ENCODE data around the gene ZNF593.

ZNF593 gene

DNA sequence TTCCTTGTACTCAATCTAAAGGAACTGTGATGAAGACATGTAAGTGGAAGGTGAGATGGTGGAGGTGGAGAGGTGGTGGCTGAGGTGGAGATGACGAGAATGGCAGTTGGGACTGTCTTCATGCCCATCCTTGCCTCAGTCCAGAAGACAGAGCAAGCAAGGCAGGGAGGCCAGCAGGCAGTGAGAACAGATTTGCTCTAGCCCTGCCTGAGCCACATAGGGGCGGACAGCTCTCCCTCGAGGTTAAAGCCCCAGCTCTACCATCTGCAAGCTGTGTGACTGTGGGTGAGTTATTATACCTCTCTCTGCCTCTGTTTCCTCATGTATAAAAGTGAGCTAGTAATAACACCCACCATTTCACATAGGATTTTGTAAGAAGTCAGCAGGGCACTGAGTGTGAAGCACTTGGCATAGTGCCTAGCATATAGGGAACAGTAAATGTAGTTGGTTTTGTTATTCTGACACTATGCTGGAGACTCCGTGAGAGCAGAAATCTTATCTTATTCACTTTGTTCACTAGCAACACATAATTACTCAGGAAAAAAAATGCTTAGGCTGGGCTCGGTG, 15.7 kb upstream of the ZNF593 start:
- no peak for DNase-seq

DNA sequence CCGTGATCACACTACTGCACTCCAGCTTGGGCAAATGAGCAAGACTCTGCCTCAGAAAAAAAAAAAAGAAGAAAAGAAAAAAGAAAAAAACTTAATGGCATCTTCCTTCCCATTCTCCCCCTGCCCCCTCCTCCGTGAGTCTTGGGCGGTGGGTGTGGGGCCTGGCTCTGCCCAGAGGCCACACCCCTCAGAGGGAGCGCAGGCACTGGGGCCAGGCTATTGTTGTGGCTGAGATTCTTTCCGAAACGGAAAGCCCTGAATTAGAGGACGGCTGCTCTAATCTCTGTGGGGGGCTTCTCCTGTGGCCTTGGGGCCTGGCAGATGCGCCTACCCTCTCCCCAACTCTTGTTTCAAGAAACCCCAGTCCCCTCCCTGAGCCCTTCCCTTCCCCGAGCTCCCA, 15.0 kb upstream of the ZNF593 start:
- no peak for DNase-seq

DNA sequence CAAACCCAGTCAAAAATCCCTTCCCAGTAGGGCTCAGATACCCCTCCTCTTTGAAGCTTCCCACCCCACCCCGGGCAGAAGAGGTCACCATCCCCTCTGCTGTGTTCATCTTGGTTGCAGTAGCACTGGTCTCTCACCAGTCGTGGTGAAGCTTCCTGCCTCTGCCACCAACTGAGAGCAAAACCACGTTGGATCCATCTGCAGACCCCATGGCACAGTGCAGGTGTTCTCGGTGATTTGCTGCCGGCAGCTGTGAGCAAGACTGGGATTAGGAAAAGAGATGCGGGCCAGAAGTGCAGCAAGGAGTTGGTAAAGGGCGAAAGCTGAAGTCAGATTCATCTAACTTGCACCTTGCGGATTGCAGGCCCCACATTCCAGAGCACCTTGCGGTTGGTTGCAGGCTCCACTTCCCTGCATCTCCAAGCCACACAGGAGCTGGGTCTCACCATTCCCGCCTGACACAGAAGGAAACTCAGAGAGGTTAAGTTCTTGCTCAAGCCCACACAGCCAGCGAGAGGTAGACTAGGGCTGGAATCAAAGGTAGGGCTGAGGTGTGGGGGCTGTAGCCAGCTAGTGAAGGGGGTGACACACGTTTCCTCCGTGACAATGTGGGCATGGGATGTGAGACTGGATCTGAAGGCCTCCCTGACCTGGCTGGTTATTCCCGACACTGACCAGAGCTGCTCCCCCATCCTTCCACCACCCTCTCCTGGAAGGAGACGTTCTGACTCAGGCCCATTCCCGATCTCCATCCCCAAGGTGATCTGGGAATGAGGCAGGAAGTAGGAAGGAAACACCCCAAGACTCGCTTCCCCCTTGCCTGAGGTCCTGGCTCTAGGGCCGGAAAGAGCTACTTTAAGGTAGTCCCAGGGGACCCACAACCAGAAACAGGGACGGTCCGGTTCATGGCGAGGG, 14.1 kb upstream of the ZNF593 start:
- no peak for DNase-seq

DNA sequence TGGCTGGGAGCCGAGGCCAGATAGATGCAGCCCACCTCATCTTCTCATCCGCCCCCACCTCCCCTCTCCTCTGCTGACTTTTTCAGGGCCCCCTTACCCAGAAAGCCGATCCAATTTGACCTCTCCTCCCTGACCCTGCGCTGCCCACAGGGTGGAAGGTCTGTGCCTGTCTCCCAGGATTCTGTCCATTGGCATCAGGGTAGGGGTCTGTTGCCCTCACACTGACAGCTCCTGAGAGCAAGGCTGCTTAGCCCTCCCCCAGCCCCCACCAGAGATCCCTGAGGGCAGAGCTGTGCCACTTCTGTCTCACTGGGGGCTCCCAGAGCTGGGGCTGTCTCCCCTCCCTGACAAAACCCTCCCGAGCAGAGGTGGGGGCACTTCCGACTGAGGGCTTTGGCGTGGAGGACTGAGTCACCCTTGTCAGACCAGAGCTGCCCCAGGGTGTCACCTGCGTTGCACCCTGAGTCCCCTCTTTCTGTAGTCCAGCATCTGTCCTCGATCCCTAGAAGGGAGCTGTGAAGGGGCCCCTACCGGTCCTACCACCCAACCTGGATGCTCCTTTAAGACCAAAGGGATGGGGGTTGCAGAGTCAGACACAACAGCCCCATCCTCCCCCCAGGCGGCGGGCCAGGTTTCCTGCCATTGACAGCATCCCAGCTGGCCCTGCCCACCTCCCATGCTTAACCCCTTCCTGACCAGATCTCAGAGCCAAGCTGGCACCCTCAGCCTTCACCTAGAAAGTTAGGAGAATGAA, 13.2 kb upstream of the ZNF593 start:
- DNase-seq: peak in 1 of 2 experiments; percentile 14

DNA sequence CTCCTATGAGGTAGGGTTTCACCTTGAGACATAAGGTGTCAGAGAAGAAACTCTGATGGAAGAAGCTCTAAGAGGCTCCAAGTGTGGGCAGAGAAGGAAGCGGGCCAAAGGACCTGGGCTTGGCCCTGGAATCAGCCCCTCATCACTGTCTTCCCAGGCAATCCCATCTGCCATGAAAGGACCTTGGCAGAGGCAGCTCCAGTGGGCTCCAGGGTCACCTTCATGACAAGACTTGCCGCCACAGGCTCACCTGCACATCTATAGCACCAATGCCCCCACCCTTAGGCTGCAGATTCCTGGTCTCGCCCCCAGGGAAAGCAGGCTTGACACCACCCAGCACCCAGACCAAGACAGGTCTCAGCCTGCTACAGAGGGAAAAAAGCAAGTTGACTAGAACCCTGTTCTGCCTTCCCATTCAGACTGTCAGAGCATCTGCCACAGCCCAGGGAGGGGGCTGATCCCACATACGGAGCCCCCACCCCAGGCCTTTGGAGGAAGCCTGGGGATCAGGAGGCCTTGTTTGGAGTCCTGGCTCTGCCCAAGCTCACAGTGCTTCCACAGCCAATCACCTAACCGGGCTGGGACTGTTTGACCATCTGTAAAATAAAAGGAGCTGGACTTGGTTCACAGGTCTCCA, 11.3 kb upstream of the ZNF593 start:
- no peak for DNase-seq

DNA sequence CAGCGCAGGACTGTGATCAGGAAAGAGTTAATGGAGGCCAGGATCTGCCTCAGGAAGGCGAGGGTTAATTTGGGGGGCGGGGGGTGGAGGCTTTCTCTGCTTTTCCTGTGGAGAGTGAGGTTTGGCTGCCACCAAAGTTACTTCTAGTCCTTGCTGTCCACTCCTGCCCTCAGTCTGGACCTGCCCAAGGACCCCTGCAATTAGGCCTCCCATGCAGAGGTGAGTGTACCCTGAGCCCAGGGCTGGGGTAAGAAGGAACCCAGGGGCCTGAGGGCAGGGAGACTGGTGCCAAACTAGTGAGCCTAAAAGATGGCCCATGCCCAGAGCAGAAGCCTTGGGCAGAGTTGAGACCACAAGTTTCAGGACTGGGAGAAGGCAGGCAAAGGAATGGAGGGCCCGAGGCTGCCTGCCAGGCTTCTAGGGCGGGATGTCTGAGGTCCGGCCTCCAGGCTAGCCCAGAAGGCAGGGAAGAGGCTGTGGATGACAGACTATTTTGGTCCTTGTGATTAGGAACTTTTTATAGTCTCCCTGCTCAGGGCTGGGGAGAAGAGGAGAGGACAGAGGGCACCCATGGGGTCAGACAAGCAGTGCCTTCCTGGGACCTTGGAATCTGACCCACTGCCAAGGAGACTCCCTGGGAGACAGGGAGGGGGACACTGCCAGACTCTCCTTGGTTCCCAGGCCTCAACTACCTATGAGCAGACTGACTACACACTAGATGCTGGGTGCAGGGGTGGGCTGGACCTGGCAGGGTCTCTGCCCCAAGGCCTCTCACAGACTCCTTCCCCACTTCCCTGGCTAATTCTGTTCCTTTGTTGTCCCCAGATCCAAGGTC, 10.6 kb upstream of the ZNF593 start, which contains the start of gene FAM110D:
TSS of gene FAM110D (plus strand) at position 172 of the 835 bp plus-strand sequence. CDS start 2,213 bp downstream, outside the sequence.
- no peak for DNase-seq

DNA sequence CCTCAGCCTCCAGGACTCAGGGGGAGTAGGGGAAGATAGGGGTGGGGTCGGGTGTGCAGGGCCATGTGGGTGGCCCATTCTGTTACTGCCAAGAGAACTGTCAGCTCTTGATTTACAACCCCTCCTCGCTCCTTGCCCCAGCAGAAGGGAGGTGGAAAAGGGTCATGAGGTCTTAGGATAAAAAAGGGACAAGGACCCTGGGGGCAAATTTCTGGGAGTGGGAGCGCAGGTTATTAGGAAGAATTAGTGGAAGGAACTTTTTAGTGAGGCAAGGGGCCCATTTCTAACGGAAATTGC, 10.0 kb upstream of the ZNF593 start:
- no peak for DNase-seq

DNA sequence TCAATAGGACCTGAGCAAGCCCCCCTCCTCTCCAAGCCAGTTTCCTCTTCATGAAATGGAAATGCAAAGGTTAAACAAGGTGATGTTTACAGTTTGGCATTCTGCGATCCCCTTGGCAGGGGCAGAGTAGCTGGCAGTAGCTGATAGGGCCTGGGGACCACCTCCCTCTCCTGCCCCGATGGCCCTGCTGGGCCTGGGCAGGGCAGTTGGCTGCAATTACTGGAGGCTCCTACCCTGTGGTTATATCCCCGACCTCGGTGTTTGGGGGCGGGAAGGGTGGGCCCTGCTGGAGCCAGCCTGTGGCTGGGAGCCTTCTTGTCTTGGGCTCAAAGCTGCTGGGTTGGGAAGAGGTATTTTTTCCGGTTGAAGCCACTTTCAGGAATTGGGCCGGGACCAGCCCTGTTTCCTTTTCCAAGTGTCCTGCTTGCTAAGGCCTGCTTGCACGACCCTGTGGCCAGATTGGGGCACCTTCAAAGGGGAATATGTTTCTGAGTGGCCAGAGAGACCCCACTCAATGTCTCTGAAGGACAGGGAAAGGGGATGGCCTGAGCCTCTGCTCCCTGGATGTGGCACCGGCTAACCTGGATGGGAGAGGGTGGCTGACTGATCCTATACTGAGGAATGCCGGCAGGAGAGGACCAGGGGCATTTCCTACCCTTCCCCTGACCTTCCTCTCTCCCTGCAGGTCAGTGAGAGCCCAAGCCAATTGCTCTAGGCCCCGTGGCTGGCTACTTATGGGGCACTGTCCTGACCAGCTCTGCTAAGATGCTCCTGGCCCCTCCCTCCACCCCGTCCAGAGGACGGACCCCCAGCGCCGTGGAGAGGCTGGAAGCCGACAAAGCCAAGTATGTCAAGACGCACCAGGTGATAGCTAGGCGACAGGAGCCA, 8.9 kb upstream of the ZNF593 start:
- no peak for DNase-seq

DNA sequence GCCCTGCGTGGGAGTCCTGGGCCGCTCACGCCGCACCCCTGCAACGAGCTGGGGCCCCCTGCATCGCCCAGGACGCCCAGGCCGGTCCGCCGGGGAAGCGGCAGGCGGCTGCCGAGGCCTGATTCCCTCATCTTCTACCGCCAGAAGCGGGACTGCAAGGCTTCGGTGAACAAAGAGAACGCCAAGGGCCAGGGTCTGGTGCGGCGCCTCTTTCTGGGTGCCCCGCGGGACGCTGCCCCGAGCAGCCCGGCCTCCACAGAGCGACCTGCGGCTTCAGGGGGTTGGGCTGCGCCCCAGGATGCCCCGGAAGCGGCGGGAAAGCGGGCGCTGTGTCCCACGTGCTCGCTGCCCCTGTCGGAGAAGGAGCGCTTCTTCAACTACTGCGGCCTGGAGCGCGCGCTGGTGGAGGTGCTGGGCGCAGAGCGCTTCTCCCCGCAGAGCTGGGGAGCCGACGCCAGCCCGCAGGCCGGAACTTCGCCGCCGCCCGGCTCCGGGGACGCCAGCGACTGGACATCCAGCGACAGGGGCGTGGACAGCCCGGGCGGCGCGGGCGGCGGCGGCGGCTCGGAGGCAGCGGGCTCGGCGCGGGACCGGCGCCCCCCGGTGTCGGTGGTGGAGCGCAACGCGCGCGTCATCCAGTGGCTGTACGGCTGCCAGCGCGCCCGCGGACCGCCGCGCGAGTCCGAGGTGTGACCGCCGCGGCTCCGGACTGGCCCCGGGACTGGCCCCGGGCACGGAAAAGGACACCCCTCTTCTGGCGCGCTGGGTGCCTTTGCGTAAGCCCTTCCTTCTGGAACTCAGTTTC, 8.1 kb upstream of the ZNF593 start:
- DNase-seq: peak; percentile 44 to 57

DNA sequence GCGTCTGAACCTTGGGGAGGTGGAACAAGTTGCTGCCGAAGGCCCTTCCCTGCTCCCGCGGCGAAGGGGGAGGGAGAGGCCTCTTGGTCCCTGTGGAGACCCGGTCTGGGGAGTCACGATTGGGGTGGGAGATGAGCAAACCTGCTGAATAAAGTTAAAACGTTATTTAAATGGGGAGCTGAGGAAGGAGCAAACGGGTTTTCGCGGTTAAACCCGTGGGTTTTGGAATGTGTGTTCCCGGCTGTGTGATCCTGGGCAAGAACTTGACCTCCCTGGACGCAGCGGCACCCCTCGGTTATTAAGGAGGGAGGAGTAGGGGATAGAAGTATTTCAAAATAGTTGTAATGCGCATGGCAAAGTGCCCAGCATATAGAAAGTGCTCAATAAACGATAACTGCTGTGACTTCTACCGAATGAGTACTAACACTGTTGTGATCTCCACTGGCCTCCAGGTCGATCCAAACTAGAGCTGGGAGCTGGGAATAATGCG, 7.4 kb upstream of the ZNF593 start:
- DNase-seq: no peak

DNA sequence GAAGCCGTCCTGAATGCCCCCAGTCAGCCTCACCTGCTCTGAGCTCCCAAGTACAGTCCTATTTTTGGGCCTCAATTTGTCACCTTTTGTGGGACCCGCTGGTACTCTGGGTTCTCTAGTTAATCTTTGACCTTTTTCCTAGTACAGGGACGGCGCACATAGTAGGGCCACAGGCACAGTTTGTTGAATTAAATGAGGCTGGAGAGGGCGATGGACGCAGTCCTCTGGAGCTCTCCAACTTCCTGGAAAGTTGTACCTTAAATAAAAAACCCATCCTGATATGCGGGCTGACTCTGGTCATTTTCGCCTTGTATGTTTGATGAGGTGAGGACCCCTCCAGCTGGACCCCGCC, 6.0 kb upstream of the ZNF593 start:
- DNase-seq: no peak

DNA sequence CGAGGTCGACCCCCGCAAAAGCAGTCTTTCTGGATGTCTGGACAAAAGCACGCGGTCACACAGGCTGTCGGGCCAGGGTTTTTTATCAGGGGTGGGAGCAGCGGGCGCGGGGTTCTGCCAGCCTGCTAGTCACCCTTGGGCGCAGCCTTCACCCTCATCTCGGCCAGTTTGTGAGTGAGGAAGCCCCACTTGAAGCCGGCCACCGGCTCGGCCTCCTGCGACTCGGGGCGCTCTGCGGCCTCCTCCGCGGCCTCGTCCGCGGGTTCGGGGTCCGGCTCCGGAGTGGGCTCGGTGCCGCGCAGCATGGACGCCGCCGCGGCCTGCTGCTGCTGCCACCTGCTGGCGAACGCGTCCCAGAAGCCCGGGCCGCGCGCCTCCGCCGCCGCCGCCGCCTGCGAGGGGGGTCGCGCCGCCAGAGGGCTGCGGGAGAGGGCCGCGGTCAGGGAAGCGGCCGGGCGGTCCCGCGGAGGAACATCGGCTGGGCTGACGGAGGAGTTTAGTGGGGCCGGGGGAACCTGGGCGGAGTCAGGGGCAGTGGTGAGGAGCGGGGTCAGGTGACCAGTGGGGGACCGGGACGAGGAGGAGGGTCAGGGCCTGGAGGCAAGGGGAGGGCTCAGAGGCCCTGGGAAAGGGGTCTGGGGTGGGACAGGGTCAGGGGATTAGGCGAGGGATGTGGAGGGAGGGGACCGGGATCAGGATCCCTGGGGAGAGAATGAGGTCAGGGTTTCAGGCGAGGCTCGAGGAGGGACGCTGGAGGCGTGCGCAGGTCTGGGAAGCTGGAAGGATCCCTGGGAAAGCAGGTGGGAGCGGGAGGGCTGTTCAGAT, 5.5 kb upstream of the ZNF593 start:
- no peak for DNase-seq

DNA sequence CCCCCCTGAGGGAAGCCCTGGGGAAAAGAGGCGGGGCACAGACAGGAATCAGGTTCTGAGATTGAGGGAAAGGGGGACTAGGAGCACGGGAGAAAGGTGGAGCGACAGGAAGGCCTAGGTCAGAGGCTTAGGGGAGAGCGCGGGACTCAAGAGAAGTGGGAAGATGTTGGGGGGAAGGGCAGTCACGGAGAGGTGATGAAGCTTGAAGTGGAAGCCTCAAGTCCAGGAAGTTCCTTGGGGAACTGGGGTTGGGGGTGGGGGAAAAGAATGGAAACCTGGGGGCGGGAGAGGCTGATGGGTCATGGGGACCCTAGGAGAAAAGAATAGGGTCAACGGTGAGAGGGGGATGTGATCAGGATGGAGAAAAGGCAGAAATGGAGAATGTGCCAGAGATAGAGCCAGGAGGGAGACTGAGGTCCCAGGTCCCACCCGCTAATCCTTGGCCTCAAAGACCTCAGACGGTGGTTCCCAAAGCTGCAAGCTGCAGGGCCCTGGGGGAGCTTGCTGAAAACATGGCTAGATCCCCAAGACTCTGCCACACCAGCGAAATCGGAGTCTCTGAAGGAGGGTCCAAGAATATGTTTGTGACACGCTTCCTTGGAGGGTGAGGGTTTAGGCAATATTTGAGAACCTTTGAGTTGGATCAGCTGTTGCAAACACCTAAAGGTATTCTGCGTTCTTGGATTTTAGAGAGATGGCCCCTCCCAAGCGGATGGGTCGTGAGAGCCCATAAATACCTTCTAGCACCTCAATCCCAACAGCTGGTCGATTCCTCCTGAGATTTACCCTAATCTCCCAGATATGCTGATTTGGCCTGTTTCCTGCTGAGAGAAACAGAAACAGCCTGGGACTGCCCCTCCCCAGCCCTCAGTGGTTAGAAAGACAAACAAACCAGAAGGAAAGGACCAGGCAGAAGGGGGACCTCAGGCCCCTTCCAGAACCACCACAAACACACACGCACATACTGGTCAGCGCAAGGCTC, 4.6 kb upstream of the ZNF593 start:
- DNase-seq: no peak

DNA sequence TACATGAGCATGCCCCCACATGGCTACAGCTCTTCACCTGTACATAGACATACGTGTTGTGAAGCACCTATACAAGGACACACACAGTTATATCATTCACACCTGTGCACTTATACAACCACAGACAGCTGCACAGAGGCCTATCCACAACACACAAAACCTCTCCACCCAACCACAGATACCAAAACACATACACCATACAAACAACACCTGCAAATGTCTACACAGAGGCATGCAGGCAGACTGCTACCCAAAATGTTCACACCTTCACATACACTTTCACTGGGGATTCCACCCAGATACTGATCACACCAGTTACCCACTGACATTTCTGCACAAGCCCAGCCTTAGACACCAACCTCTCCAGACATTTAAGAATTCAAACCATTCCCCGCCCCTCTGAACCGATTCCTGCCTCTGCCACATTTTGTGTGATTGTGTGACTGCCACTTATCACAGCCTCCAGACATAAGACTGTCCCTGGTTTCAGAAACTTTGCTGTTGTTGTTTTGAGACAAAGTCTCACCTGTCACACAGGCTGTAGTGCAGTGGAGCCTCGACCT, 2.9 kb upstream of the ZNF593 start:
- no peak for DNase-seq

DNA sequence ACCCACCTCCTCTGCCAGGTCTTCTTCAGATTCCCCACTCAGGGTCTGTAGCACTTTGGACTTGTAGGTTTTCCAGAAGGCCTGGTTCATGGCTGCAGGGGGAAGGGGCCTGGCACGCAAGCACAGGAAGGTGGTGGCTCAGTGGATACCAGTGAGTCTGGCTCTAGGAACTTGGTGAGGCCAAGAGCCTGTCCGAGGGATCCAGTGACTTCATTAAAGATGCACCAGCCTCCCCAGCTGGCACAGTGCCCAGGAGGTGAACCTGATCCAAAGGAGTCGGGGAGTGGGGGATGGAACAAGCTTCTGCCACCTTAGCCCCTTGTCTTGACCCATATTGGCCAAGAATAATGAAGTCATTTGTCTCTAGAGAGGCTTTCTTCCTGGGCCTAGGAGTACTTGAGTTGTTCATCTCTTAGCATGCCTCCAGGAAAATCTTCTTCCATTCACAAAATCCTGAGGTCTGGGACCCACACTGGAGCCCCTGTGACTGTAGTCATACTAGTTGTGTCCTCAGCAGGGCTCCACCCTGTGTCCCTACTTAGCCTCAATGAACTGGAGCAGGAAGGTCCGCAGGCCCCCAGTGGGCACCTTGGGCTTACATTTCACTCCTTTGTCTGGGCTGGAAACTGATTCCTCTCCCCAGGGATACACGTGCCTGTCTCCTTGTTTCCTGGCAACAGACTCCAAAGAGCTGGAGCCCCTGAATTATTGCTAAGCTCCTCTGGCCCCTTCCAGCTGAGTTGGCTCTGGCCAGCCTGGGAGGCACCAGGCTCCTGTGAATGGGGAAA, 1.1 kb upstream of the ZNF593 start, which contains the start of gene C1orf232:
TSS of gene C1orf232 (minus strand) at position 554 of the 788 bp plus-strand sequence. CDS start at position 90, 464 bp downstream.
- no peak for DNase-seq

DNA sequence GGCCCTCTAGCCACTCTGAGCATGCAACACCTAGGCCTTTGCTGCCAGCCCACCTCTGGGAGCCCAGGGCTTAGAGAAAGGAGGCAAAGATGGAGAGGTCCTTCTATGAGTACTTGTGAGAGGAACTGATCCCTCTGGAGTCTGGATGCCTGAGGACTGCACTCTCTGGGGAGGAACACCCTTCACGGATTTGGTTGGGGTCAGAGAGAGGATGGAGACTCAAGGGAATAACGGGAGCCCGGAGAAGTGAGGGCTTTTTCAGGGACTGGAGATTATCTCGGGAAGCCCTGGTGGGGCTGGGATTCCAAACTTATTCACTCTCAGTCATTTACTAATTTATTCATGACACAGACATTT, 532 bp upstream of the ZNF593 start:
- DNase-seq: no peak

DNA sequence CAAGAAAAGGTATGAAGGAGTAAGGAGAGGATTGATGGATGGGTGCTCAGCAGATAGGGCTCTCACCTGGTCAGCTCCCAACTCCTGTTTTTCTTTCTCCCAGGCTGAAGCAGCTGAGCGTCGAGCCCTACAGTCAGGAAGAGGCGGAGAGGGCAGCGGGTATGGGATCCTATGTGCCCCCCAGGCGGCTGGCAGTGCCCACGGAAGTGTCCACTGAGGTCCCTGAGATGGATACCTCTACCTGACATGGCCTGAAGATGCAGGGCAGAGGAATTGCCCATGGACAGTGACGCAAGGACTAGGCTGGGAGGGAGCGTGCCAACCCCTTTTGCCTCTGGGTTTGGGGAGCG, 739 bp downstream of the ZNF593 start:
- DNase-seq: no peak

All from Kasumi-1 (cell line).